ENCODE measurements around the gene TCF23. TPM values are rescaled to one million over a fixed set of nuclear protein-coding genes. Genes with fewer than 3 reads are reported as not detected.

TCF23 gene
- total RNA-seq, 1 donor from 2014 or later = not detected

DNA sequence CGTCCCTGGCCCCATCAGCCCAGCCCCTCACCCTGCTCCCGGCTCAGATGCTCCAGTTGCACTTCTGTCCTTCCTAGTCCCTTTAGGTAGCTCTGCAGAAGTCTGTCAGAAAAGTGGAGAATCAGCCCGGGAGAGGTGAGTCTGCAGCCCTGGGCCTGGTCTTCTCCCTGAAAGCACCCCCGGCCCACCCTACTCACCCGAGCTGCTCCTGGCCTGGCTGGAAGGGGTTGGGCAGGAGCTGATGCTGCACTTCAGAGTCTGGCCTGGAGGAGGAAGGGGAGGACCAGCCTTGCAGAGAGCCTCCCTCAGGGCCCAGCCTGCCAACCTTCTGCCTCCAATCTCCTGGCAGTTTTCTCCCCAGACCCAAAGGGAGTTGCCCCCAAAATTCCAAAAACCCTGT, 46.5 kb upstream of the TCF23 start:
- no peak for FAIRE-seq
- no peak overlapping the region for H3K4me2 ChIP-seq (ENCODE audit: low read length)

DNA sequence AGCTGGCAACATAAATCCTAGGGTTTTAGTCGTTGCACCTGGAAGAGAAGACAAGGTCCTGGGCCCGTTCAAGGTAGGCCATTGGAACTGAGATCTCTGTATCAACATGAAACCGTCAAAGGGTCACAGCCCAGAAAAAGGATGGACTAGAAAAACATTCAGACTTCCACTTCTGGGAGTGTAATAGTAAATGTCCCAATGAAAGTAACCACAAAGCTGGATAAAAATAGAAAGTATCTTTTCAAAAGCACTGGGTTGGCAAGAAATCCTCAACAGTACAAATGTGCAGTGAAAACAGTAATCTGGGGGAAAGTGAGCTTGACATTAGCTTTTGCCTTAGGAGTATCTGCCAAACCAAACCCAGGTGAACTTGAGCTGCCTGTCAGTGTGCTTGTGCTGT, 42.8 kb upstream of the TCF23 start:
- H3K4me1 Mint-ChIP-seq (ENCODE audit: low read depth, unreplicated experiment) = no peaks in the 10 kb centered on the region
- no peak overlapping the region for H3K4me3 Mint-ChIP-seq (ENCODE audit: unreplicated experiment)
- no peak overlapping the region for H2AFZ ChIP-seq (ENCODE audit: low read depth, low read length)
- FAIRE-seq (no peak), DNase-seq (ENCODE audit: low read depth) (no peak)
- no peak overlapping the region for H3K27ac ChIP-seq (ENCODE audit: low read depth, low read length)
- no peaks in the 10 kb centered on the region for H3K36me3 ChIP-seq (ENCODE audit: insufficient read depth, low read length)
- H3K4me1 ChIP-seq (ENCODE audit: insufficient read depth, low read length) = no peaks in the 10 kb centered on the region
- no peaks in the 10 kb centered on the region for H3K79me2 ChIP-seq (ENCODE audit: insufficient read depth, low read length)
- H3K4me3 ChIP-seq (ENCODE audit: insufficient read depth, low read depth, low read length) = no peak overlapping the region
- H3K27me3 ChIP-seq (ENCODE audit: insufficient read depth, low read length) = peaks cover 12% of the 10 kb centered on the region
- peaks cover 2% of the 10 kb centered on the region for H3K36me3 Mint-ChIP-seq (ENCODE audit: low read depth, unreplicated experiment)
- H3K4me2 ChIP-seq (ENCODE audit: low read length) = no peak overlapping the region
- no peaks in the 10 kb centered on the region for H4K20me1 ChIP-seq (ENCODE audit: insufficient read depth, low read length)
- TF ChIP-seq, protein P1, sequence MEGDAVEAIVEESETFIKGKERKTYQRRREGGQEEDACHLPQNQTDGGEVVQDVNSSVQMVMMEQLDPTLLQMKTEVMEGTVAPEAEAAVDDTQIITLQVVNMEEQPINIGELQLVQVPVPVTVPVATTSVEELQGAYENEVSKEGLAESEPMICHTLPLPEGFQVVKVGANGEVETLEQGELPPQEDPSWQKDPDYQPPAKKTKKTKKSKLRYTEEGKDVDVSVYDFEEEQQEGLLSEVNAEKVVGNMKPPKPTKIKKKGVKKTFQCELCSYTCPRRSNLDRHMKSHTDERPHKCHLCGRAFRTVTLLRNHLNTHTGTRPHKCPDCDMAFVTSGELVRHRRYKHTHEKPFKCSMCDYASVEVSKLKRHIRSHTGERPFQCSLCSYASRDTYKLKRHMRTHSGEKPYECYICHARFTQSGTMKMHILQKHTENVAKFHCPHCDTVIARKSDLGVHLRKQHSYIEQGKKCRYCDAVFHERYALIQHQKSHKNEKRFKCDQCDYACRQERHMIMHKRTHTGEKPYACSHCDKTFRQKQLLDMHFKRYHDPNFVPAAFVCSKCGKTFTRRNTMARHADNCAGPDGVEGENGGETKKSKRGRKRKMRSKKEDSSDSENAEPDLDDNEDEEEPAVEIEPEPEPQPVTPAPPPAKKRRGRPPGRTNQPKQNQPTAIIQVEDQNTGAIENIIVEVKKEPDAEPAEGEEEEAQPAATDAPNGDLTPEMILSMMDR (IDR thresholded peaks at IDR 0.05; ENCODE audit: insufficient read depth, low read depth, low read length) = no peak
- TF ChIP-seq EZH2 (IDR thresholded peaks at IDR 0.05; ENCODE audit: insufficient read depth, low read length) = no peak
- H3K27me3 Mint-ChIP-seq (ENCODE audit: low read depth, unreplicated experiment) = peaks cover 34% of the 10 kb centered on the region
- no peaks in the 10 kb centered on the region for H3K9me3 ChIP-seq (ENCODE audit: insufficient read depth, low read depth, low read length)
- no peak overlapping the region for H3K9ac ChIP-seq (ENCODE audit: low read length)
- H3K27ac Mint-ChIP-seq (ENCODE audit: unreplicated experiment) = no peak overlapping the region
- H3K9me3 Mint-ChIP-seq (ENCODE audit: unreplicated experiment) = no peaks in the 10 kb centered on the region

More for the DNA sequence above, 46.5 kb upstream of the TCF23 start:
- Histone ChIP-seq H3K27me3 (ENCODE audit: insufficient read depth, low read length) (peaks cover 10% of the 10 kb centered on the region), H3K4me1 (ENCODE audit: insufficient read depth, low read length) (no peaks in the 10 kb centered on the region), H3K4me3 (ENCODE audit: insufficient read depth, low read depth, low read length) (no peak overlapping the region), H3K9me3 (ENCODE audit: insufficient read depth, low read depth, low read length) (no peaks in the 10 kb centered on the region), H3K9ac (ENCODE audit: low read length) (no peak overlapping the region), H3K36me3 (ENCODE audit: insufficient read depth, low read length) (no peaks in the 10 kb centered on the region), H4K20me1 (ENCODE audit: insufficient read depth, low read length) (no peaks in the 10 kb centered on the region), H3K27ac (ENCODE audit: low read depth, low read length) (no peak overlapping the region), H3K79me2 (ENCODE audit: insufficient read depth, low read length) (no peaks in the 10 kb centered on the region), H2AFZ (ENCODE audit: low read depth, low read length) (no peak overlapping the region)
- no peak for DNase-seq (ENCODE audit: low read depth)
- Mint-ChIP-seq H3K27ac (ENCODE audit: unreplicated experiment) (no peak overlapping the region), H3K4me1 (ENCODE audit: low read depth, unreplicated experiment) (no peaks in the 10 kb centered on the region), H3K4me3 (ENCODE audit: unreplicated experiment) (no peak overlapping the region), H3K36me3 (ENCODE audit: low read depth, unreplicated experiment) (peaks cover 2% of the 10 kb centered on the region), H3K9me3 (ENCODE audit: unreplicated experiment) (no peaks in the 10 kb centered on the region), H3K27me3 (ENCODE audit: low read depth, unreplicated experiment) (peaks cover 30% of the 10 kb centered on the region)
- TF ChIP-seq EZH2 (IDR thresholded peaks at IDR 0.05; ENCODE audit: insufficient read depth, low read length) = no peak
- TF ChIP-seq, protein P1 (IDR thresholded peaks at IDR 0.05; ENCODE audit: insufficient read depth, low read depth, low read length) = no peak

DNA sequence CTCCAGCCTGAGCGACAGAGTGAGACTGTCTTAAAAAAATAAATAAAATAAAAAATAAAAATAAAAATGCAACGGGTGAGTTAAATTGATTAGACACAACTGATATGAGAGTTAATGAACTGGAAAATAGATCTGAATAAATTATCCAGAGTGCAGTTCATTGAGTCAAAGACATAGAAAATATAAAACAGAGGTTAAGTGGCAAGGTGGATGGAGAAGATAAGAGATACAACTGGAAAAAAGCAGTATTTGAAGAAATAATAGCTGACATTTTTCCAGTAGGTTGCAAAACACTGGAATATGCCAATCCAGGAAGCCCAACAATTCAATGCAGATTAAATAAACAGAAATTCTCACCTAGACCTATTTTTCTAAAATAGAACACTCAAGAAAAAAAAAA, 40.6 kb upstream of the TCF23 start:
- no peaks in the 10 kb centered on the region for H3K79me2 ChIP-seq (ENCODE audit: insufficient read depth, low read length)
- H3K36me3 Mint-ChIP-seq (ENCODE audit: low read depth, unreplicated experiment) = no peaks in the 10 kb centered on the region
- no peak overlapping the region for H3K27ac ChIP-seq (ENCODE audit: low read depth, low read length)
- no peaks in the 10 kb centered on the region for H3K9me3 Mint-ChIP-seq (ENCODE audit: unreplicated experiment)
- FAIRE-seq (no peak), DNase-seq (ENCODE audit: low read depth) (no peak)
- H3K27me3 Mint-ChIP-seq (ENCODE audit: low read depth, unreplicated experiment) = peaks cover 31% of the 10 kb centered on the region
- no peaks in the 10 kb centered on the region for H3K4me1 ChIP-seq (ENCODE audit: insufficient read depth, low read length)
- no peak overlapping the region for H3K9ac ChIP-seq (ENCODE audit: low read length)
- H4K20me1 ChIP-seq (ENCODE audit: insufficient read depth, low read length) = no peaks in the 10 kb centered on the region
- no peak overlapping the region for H3K27ac Mint-ChIP-seq (ENCODE audit: unreplicated experiment)
- no peaks in the 10 kb centered on the region for H3K4me1 Mint-ChIP-seq (ENCODE audit: low read depth, unreplicated experiment)
- TF ChIP-seq EZH2 (IDR thresholded peaks at IDR 0.05; ENCODE audit: insufficient read depth, low read length) = no peak
- H3K36me3 ChIP-seq (ENCODE audit: insufficient read depth, low read length) = no peaks in the 10 kb centered on the region
- H3K4me2 ChIP-seq (ENCODE audit: low read length) = no peak overlapping the region
- no peak overlapping the region for H3K4me3 Mint-ChIP-seq (ENCODE audit: unreplicated experiment)
- no peaks in the 10 kb centered on the region for H3K9me3 ChIP-seq (ENCODE audit: insufficient read depth, low read depth, low read length)
- no peak overlapping the region for H3K4me3 ChIP-seq (ENCODE audit: insufficient read depth, low read depth, low read length)
- H3K27me3 ChIP-seq (ENCODE audit: insufficient read depth, low read length) = peaks cover 11% of the 10 kb centered on the region
- no peak overlapping the region for H2AFZ ChIP-seq (ENCODE audit: low read depth, low read length)

Data from astrocyte (in vitro differentiated cells and primary cell).